NCI-H2171 treated with DMSO at 0.1 percent for 48 hours (cell line): ENCODE measurements around the gene CHEK1.
A peak's percentile ranks its signal among the peaks of the same experiment; 100 is the strongest.

Experiments used
- DNase-seq: peaks from one replicate; lab custom pipeline; 2025; lab: John Stamatoyannopoulos, UW

Gene CHEK1

GRCh38 chr11:125626288-125626950, 1.5 kb downstream of the CHEK1 start:
- DNase-seq, result peak; percentile 80

DNA sequence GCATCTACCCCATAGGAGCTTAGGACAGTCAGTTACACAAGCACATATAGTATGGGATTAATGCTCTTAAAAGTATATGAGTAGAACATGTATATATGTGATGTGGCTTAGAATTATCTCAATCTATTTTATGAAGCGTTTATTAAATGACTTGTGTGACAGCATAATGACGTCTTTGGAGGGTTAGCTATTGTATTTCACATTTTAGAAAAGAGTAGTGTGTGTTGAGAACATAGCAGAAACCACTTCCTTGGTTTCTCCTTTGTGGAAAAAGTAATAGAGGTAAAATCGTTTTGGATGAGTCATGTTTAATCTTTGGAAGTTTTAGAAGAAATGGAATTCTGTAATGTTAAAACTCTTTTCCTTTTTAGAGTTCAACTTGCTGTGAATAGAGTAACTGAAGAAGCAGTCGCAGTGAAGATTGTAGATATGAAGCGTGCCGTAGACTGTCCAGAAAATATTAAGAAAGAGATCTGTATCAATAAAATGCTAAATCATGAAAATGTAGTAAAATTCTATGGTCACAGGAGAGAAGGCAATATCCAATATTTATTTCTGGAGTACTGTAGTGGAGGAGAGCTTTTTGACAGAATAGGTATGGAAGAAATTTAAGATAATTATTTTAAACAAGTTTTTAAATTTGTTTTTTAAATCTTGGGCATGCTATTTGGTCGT, 2.4 kb downstream of the CHEK1 start:
- DNase-seq, result no peak

DNA sequence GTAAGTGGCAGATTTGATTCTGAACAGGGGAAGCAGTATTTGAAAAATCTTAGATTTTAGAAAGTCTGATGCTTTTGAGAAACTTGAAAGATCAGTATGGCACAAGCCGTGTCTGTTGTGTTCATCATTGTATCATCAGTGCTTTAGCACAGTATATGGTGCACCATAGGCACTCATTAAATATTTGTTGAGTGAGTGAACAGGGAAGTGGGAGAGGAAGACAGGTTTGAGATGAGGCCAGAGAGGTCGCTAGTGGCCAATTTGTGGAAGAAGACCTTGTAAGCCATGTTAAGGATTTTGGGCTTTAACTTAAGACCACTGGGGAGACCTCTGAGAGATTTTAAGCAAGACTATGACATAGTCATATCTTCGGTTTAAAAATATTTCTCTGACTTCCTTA, 12.9 kb downstream of the CHEK1 start:
- no peak for DNase-seq

DNA sequence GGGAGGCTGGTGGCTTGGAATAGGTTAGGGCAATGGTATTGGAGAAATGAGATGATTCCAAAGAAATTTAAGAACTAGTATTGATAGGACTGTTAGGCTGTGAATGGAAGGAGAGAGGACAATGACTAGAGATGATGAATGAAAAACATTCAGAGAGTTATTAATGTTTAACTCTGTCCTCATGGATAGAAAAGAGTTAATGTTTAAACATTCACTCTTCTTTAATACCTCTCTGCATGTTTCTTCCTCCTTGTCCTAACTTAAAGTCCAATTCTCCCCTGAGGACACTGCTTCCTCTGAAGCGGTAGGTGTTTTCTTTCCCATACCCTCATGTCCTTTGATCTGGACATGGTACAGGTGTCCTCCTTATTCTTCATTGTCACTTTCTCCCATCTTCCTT, 13.4 kb downstream of the CHEK1 start:
- DNase-seq, result no peak

DNA sequence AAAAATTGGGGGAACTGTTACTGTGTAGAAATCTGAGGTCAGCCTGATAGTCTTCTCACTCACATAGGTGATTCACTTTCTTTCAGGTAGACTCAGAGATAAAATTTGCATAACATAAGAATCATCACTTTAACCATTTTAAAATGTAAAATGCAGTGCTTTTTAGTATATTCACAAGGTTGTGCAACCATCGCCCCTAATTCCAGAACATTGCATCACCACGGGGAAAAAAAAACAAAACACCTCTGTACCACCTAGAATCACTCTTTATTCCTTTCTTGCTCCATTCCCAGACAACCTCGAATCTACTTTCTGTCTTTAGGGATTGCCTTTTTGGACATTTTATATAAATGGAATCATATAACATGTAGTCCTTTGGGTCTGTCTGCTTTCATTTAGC, 20.9 kb downstream of the CHEK1 start:
- no peak for DNase-seq

DNA sequence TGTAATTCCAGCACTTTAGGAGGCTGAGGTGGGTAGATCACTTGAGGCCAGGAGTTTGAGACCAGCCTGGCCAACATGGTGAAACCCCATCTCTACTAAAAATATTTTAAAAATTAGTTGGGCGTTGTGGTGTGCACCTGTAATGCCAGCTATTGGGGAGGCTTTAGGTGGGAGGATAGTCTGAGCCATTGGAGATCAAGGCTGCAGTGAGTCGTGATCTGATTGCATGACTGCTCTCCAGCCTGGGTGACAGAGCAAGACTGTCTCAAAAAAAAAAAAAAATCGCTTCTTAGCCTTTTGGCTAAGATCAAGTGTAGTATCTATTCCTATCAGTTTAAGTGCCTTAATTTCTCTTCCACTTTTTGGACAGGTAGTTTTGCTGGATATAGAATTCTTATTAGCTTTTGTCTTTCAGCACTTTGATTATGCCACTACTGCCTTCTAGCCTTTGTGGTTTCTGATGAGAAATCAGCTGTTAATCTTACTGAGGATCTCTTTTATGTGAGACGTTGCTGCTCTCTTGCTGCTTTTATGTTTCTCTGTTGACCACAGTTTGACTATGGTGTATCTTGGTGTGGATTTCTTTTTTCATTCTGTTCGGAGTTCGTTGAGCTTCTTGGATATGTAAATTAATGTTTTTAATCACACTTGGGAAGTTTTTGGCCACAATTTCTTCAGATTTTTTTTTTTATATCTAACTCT, 24.7 kb downstream of the CHEK1 start:
- no peak for DNase-seq

- no peak for DNase-seq
These were observed 37.7 kb downstream of the CHEK1 start for GRCh38 chr11:125662689-125663088.

- no peak for DNase-seq
These were observed 38.9 kb downstream of the CHEK1 start for GRCh38 chr11:125663910-125664309.

- DNase-seq, result no peak
These were observed 42.2 kb downstream of the CHEK1 start for GRCh38 chr11:125667151-125667550.

- DNase-seq, result no peak
These were observed 45.2 kb downstream of the CHEK1 start for GRCh38 chr11:125670172-125670571.

DNA sequence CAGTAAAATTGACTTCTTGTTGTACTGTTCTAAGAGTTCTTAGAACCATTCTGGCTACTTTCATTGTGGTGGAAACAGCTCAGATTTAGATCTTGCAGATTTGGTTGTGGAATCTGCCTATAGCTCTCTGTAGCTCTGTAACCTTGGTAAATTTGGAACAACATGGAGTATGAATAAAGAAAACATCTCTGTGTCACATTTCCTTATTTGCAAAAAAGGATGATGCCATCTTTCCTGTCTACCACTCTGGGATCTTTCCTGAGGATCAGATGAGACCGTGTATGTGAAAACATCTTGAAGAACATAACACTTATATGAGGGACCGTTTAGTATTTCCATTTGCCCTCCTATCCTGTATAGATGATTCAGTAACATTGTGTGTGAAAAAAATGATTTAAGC, 46.6 kb downstream of the CHEK1 start:
- DNase-seq, result no peak

DNA sequence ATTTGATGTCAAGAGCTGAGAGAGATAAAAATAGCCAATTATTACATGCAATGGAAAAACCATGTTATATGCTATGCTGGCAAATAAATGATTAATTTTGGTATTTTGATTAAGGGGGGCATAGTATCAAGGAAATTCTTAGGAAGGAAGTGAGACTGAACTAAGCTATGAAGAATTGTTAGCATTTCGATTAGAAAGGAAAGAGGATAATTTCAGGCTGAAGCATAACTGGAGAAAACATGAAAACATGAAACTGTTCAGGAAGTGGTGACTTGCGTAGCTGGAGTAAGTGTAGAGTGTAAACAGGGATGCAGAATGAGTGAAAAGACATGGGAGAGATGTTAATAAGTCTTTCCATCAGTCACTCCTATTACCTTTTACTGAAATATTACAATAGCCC, 49.2 kb downstream of the CHEK1 start:
- no peak for DNase-seq

GRCh38 chr11:125675196-125675595, 50.2 kb downstream of the CHEK1 start:
- DNase-seq, result no peak

DNA sequence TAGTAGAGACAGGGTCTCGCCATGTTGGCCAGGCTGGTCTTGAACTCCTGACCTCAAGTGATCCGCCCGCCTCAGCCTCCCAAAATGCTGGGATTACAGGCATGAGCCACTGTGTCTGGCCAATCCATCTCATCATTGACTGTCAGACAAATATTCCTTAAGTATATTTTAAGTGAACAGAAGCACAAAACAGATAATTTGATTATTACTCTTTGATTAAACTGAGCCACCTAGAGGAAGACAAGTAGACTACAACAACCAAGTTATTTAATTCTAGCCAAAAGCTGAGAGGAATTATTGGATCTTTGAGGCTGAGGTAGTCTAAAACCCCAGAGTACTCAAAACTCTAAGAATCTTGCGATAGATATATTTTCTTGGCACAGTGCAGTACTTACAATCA, 54.4 kb downstream of the CHEK1 start:
- no peak for DNase-seq

DNA sequence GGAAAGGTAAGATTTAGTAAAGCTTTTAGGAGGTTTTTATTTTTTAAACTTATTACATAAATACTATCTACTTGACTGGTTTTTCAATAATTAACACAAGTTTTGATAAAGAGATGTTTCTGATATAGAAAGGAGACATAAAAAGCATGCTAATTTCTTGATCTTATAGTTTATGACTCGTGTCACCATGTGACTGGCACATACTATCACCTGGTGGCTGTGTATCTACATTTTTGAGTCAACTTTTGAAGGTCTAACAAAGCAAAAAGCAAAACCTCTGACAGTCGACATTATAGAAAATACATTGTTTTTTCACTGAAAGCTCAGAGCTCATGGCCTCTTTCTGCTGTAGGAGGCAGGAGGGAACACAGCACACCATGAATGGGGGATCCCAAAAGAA, 54.9 kb downstream of the CHEK1 start:
- DNase-seq, result no peak

DNA sequence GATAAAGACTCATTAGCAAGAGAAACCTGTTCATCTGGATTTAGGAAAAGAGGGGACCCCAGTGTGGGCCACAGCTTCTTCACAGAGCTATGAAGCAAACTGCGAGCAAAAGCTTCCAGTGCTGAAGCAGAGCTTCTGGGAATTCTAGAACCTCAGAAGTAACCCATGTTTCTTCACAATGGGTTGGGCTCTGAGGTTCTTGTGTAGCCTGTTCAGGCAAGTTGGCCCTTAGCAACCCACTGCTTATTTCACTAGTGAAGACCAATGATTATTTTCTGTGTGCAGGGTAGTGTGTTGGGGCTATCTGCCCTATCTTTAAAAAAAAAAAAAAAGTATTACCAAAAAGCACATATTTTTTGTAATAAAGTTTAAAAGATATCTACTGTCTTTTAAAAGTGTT, 55.8 kb downstream of the CHEK1 start, which contains the start of gene ACRV1:
ACRV1 (minus strand) TSS at position 101 of the 400 bp plus-strand sequence; CDS start at position 34, 67 bp downstream.
- no peak for DNase-seq

DNA sequence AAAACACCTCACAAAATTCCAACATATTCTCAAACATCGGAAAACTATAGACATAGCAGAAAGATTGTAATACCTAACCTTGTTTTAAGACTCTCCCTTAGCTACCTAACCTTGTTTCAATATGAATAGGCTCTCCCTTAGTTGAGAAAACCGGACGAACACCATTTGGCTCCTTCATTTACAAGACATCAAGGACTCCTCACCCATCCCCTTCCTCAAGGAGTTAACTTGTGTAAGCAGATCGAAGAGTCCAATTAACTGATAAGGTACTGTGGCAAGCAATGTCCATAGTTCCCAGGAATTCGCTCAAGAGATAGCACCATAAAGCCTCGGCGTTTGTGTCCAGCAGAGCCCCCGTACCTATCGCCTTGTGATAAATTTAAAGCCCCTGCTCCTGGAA, 60.3 kb downstream of the CHEK1 start:
- no peak for DNase-seq

DNA sequence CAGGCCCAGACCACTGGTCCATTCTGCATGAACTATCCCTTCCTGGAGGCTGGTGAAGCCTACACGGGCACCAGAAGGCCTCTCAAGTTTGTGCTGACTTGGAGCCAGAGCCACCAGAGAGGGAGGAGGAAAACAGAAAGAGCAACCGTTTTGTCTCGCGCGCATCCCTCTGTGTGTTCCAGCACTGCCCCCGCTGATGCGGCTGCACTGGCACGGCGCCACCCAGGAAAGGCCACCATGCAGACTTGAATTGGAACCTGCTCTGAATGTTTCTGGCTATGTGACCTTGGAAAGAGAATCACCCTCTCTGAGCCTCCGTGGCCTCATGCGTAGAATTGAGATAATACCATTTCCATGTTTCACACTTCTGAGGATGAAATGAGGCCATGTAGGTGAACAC, 63.1 kb downstream of the CHEK1 start:
- DNase-seq, result no peak

DNA sequence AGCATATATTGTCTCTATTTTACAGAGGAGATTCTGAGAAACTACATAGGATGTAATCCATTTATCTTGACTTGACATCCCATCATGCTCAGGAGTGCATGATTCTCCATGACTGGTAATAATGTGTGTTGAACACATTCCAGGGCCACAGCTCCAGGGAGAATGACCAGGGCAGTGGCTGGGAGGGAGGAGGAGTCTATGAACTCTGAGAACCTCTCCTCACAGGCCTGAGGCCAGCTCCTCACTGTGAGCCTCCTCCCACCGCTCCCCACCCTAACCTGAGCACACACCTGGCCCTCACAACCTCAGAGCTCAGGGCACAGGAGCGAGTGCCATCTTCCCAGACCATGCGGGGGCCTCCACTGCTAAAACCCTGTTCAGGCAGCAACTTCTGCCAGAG, 63.7 kb downstream of the CHEK1 start:
- DNase-seq, result no peak

DNA sequence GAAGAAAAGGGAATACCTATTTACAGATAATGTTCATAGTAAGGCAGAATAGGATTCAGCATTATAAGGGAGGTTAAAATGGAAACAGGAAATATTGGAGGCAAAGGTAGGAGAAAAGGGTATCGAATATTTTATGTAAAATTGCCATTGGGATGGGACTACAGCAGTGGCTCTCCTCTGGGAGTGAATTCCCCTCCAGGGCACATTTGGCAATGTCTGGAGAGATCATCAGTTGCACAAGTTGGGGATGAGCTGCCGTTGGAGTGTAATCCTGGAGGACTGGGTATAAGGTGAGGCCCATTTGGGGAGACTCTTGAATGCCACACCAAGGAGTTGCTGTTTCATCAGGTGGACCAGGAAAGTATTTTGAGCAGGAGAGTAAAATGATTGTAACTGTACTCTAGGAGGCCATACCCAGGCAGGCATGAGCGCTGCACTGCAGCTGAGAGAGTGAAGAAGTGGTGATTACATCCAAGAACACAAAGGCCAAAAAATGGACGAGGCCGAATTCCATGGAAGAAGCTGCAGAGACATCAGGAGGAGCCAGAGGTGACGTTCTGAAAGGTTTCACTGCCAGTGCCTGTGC, 64.4 kb downstream of the CHEK1 start:
- DNase-seq, result no peak

DNA sequence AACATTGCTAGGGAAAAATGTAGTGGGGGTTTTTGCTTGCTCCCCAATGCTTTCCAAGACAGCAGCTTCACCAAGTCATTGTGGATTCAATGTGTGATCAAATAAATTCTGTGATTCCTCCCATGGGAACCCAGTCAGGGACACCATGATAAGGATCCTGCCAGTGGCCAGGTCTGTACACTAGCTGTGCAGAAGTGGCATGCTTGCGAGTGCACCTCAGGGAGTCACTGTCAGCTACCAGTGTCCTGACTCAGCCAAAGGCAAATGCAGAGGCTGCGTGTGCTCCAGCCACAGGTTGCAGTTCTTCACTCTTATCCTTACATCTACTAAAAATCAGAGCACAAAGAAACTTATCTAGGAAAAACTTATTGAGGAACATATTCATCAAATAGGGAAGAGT, 65.0 kb downstream of the CHEK1 start:
- DNase-seq, result no peak

GRCh38 chr11:125692887-125693286, 67.9 kb downstream of the CHEK1 start:
- no peak for DNase-seq

DNA sequence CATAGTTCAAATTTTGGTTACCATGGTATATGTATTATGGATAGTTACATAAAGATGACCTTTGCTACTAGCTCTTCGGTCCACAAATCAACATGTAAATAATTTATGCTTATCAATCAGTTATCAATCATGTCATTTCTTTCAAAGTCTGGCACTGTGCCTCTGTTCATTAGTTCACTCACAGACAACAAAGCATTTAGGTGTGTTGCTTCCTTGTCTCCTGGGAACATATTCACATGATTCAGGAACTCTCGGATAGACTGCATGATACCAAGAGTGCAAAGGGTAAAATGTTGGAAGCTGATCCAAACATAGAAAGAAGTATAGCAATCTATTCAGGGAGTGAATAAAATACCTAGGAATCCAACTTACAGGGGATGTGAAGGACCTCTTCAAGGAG, 70.0 kb downstream of the CHEK1 start:
- DNase-seq, result no peak
